ENCODE measurements around the gene VPS4A.

- TF ChIP-seq CTCF (IDR thresholded peaks at IDR 0.05) (no peak), EZH2 (IDR thresholded peaks at IDR 0.05; ENCODE audit: borderline replicate concordance, insufficient read depth, low read depth, low read length, poor library complexity, severe bottlenecking) (no peak)
Measured at GRCh38 chr16:69274699-69275235, 36.4 kb upstream of the VPS4A start.

Measured in B cell (primary cell).